ENCODE measurements around the gene FANCG. TPM values are rescaled to one million over a fixed set of nuclear protein-coding genes. Genes with fewer than 3 reads are reported as not detected.

The FANCG gene
- total and polyA plus RNA-seq, 4 experiments from 2014 or later, result 2.9 to 27.9 (median 18.2) TPM

DNA sequence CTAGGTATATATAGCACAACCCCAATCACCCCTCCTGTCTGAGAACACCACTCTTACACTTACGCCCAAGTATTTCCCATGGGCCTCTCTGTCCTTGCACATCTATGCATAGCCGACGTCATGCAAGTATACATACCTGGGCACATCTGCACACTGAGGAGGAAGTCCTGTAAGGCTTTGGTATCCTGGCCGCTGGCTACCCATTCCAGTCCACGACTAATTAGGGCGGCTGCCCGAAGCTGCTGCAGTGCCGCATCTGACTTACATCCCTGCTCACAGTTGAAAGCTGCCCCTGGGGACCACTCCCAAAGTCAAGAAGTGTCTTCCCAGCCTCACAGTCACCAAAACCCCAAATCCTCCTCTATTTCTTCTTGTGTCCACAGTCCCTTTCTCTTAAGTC lies 5.0 kb downstream of the FANCG start:
- H3K4me1 Mint-ChIP-seq, result peaks cover 28 to 59% (median 38%) of the 10 kb centered on the region in 4 donors
- intact Hi-C loops (cut with micrococcal nuclease), result loop anchor here (10.0 kb wide), 2 partner anchors 410 to 740 kb away; partner anchors contain the start of genes CCL27, HINT2 and SPAG8
- H3K9me3 ChIP-seq (ENCODE audit: control insufficient read depth in 1 of 2, low read length in 2 of 2), result no peaks in the 10 kb centered on the region
- DNase-seq, result no peak
- no peak overlapping the region for H3K27ac ChIP-seq (ENCODE audit: low read depth, low read length)
- H3K4me1 ChIP-seq (ENCODE audit: insufficient read depth, low read length), result peaks cover 39% of the 10 kb centered on the region
- no peaks in the 10 kb centered on the region for H3K36me3 ChIP-seq (ENCODE audit: insufficient read depth, low read length)
- ChIA-PET POLR2A (ENCODE audit: partially characterized antibody) (no interaction called here), CTCF (ENCODE audit: partially characterized antibody) (no interaction called here)
- no peak overlapping the region for H3K4me3 ChIP-seq (ENCODE audit: low read length in 2 of 2)
- no peak overlapping the region for H3K4me3 Mint-ChIP-seq
- peaks cover 0 to 9% of the 10 kb centered on the region in 2 donors for H3K36me3 Mint-ChIP-seq
- no peaks in the 10 kb centered on the region for H3K9me3 Mint-ChIP-seq
- peak overlapping the region in 1 of 7 donors; percentile 14 for H3K27ac Mint-ChIP-seq
- H3K27me3 Mint-ChIP-seq, result no peaks in the 10 kb centered on the region
- no peaks in the 10 kb centered on the region for H3K27me3 ChIP-seq (ENCODE audit: insufficient read depth, low read length)

DNA sequence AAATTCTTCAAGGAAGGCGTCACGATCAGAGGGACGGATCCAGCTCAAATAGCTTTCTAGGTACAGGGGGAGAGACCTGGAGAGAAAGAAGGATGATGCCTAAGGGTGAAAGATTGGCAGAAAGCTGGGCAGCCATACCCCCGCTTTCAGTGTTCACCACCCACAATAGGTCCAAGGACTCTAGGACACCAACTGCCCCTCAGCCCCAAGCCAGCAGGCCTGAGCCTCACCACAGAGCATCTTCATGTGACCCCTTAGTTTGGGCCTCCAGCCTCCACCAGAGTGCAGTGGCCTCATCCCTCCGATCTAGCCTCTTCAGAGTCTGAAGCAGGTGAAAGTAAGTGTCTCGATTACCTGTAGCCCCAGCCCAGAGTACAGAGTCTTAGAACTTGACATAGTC lies 5.6 kb downstream of the FANCG start:
- Histone ChIP-seq H3K27ac (ENCODE audit: low read depth, low read length) (no peak overlapping the region), H3K36me3 (ENCODE audit: insufficient read depth, low read length) (no peaks in the 10 kb centered on the region), H3K4me3 (ENCODE audit: low read length in 2 of 2) (no peak overlapping the region), H3K9me3 (ENCODE audit: control insufficient read depth in 1 of 2, low read length in 2 of 2) (no peaks in the 10 kb centered on the region), H3K4me1 (ENCODE audit: insufficient read depth, low read length) (peaks cover 43% of the 10 kb centered on the region), H3K27me3 (ENCODE audit: insufficient read depth, low read length) (no peaks in the 10 kb centered on the region)
- POLR2A ChIA-PET (ENCODE audit: partially characterized antibody), result interaction anchor here (3.2 kb wide), 1 partner anchor 84 kb away, joined by 19 read pairs; the partner anchor contains the start of gene DNAJB5
- Mint-ChIP-seq H3K36me3 (peaks cover 0 to 9% of the 10 kb centered on the region in 2 donors), H3K4me1 (peaks cover 31 to 59% (median 41%) of the 10 kb centered on the region in 4 donors), H3K9me3 (no peaks in the 10 kb centered on the region), H3K4me3 (peak overlapping the region in 1 of 8 donors; percentile 26), H3K27me3 (no peaks in the 10 kb centered on the region), H3K27ac (peak overlapping the region in 2 of 7 donors; percentile 13 to 14)
- CTCF ChIA-PET (ENCODE audit: partially characterized antibody), result no interaction called here
- intact Hi-C loops (cut with micrococcal nuclease), result loop anchor here (10.0 kb wide), 2 partner anchors 409 to 741 kb away; partner anchors contain the start of genes CCL27, HINT2 and SPAG8
- DNase-seq, result no peak

DNA sequence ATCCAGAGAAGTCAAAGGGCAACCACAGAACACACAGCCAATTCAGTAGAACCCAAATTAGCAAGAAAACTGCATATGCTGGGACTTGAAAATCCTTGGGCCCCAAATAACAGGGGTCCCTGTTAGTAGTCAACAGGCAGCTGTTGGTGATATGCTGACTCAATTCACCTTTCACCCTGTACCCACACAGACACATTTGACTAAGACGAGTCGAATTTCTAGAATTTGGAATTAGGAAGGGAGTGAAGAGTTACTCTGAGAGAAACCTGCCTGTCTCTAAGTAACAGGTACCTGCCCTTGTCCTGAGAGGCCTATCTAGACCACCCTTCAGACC lies 6.5 kb downstream of the FANCG start:
- Histone ChIP-seq H3K4me3 (ENCODE audit: low read length in 2 of 2) (peak overlapping the region; percentile 37 to 55), H3K27me3 (ENCODE audit: insufficient read depth, low read length) (no peaks in the 10 kb centered on the region), H3K36me3 (ENCODE audit: insufficient read depth, low read length) (no peaks in the 10 kb centered on the region), H3K27ac (ENCODE audit: low read depth, low read length) (peak overlapping the region; percentile 94), H3K4me1 (ENCODE audit: insufficient read depth, low read length) (peaks cover 43% of the 10 kb centered on the region), H3K9me3 (ENCODE audit: control insufficient read depth in 1 of 2, low read length in 2 of 2) (no peaks in the 10 kb centered on the region)
- CTCF ChIA-PET (ENCODE audit: partially characterized antibody), result interaction anchor here (2.9 kb wide), 1 partner anchor 22 kb away, joined by 23 read pairs; the partner anchor contains the start of gene PIGO
- intact Hi-C loops (cut with micrococcal nuclease), result loop anchor here (10.0 kb wide), 2 partner anchors 408 to 742 kb away; partner anchors contain the start of genes CCL27, HINT2 and SPAG8
- POLR2A ChIA-PET (ENCODE audit: partially characterized antibody), result interaction anchor here (2.9 to 3.2 kb wide), 3 partner anchors 30 to 84 kb away, joined by 19 to 51 read pairs (median 32); partner anchors contain the start of genes DNAJB5 and STOML2
- Mint-ChIP-seq H3K9me3 (no peaks in the 10 kb centered on the region), H3K36me3 (peaks cover 4 to 17% of the 10 kb centered on the region in 2 donors), H3K4me3 (peak overlapping the region; percentile 81 to 95 (median 92)), H3K27me3 (no peaks in the 10 kb centered on the region), H3K27ac (peak overlapping the region; percentile 81 to 100 (median 97)), H3K4me1 (peaks cover 33 to 59% (median 41%) of the 10 kb centered on the region in 4 donors)
- no peak for DNase-seq

DNA sequence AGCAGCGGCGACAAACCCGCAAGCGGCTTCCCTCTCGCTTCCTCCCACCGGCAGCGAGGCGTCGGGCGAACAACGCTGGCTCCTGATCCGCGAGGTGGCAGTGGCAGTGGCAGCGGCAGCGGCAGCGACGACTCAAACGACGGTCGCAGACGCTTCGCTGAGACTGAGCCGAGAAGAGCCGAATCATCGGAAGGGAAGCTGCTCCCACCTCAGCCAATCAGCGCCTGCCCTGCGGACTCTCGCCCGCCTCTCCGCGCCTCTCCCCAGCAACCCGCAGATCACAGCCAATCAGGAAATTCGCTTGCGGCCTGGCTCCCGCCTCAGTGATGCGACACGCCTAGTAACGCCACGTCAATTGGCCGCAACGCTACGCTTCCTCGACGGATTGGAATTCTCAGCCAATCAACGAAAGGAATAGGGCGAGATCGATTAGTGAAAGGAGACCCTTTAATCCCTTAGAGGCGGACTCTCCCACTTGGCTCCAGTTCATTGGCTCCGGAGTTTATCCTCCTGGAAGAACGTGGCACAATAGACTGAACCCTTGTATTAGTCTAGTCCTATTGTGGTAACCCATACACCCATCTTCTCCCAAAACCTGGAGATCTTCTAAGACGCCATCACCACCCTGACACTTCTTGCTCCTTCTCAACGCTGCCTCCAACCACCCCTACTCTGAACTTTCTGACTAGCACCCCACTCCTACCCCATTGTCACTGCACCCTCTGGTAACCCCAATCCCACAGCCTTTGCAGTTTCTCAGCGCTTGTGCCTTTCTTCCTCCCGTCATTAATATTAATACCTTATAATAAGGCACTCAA lies 7.1 kb downstream of the FANCG start, which contains the start of gene VCP:
Gene VCP (minus strand): TSS at position 165 of the 818 bp plus-strand sequence. CDS start 272 bp downstream, outside the sequence.
- Mint-ChIP-seq H3K27me3 (no peaks in the 10 kb centered on the region), H3K4me3 (peak within 1 kb of the TSS; percentile 81 to 95 (median 92)), H3K27ac (peak within 1 kb of the TSS; percentile 81 to 100 (median 97)), H3K9me3 (no peaks in the 10 kb centered on the region), H3K4me1 (peaks cover 35 to 59% (median 45%) of the 10 kb centered on the region in 4 donors), H3K36me3 (peaks cover 8 to 23% of the 10 kb centered on the region in 2 donors)
- Histone ChIP-seq H3K36me3 (ENCODE audit: insufficient read depth, low read length) (peaks cover 4% of the 10 kb centered on the region), H3K27ac (ENCODE audit: low read depth, low read length) (peak within 1 kb of the TSS; percentile 94), H3K4me3 (ENCODE audit: low read length in 2 of 2) (peak within 1 kb of the TSS; percentile 82 to 83), H3K9me3 (ENCODE audit: control insufficient read depth in 1 of 2, low read length in 2 of 2) (no peaks in the 10 kb centered on the region), H3K4me1 (ENCODE audit: insufficient read depth, low read length) (peaks cover 46% of the 10 kb centered on the region), H3K27me3 (ENCODE audit: insufficient read depth, low read length) (no peaks in the 10 kb centered on the region)
- ChIA-PET CTCF (ENCODE audit: partially characterized antibody) (interaction anchor here (0.6 to 2.9 kb wide), 5 partner anchors 19 to 46 kb away, joined by 3 to 23 read pairs (median 5); partner anchors contain the start of gene PIGO), POLR2A (ENCODE audit: partially characterized antibody) (interaction anchor here (0.6 to 6.8 kb wide), 18 partner anchors 8 to 1914 kb away, joined by 3 to 69 read pairs (median 4); partner anchors contain the start of genes ATOSB, DNAI1, DNAJB5 and FAM219A)
- intact Hi-C loops (cut with micrococcal nuclease), result loop anchor here (1.0 to 10.0 kb wide), 8 partner anchors 8 to 742 kb away; partner anchors contain the start of genes CCL27, DNAJB5, HINT2 and PIGO
- DNase-seq, result peak; percentile 97 to 99 (median 98)

DNA sequence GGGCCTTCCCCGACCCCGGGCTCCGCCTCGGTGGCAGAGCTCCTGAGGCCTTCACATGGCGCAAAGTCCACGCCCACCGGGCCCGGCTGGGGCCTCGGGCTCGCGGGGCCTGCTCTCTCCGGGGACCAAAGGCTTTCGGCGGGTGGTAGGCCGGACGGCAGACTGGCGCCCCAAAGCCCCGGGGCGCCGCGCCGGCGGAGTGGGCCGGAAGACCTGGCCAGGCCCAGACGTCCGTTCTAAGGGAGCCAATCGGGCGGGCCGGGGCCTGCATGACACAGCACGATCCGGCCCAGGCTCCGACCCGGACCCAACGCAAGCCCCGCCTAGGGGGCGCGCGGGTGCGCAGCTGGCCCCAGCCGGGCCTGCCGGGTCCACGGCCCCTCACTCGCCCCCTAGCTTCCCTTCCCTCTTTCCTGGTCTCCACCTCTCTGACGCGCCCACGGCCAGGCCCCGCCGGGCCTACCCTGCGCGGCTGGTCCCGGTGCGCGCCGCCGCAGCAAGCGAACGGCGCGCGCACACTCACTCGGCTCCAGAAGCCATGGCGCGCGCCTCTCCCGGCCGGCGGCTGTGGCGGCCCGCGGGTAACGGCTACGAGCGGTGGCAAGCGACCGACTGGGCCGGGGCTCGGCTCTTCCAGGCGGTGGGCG lies 7.8 kb downstream of the FANCG start:
- peaks cover 41 to 59% (median 51%) of the 10 kb centered on the region in 4 donors for H3K4me1 Mint-ChIP-seq
- DNase-seq, result peak; percentile 72 to 80 (median 79)
- peaks cover 15 to 31% of the 10 kb centered on the region in 2 donors for H3K36me3 Mint-ChIP-seq
- intact Hi-C loops (cut with micrococcal nuclease), result loop anchor here (1.0 to 10.0 kb wide), 9 partner anchors 8 to 743 kb away; partner anchors contain the start of genes CCL27, DNAJB5, HINT2 and PIGO
- H3K4me3 Mint-ChIP-seq, result peak overlapping the region; percentile 81 to 95 (median 92)
- Histone ChIP-seq H3K27ac (ENCODE audit: low read depth, low read length) (peak overlapping the region; percentile 94), H3K36me3 (ENCODE audit: insufficient read depth, low read length) (peaks cover 11% of the 10 kb centered on the region), H3K4me1 (ENCODE audit: insufficient read depth, low read length) (peaks cover 52% of the 10 kb centered on the region), H3K9me3 (ENCODE audit: control insufficient read depth in 1 of 2, low read length in 2 of 2) (no peaks in the 10 kb centered on the region), H3K27me3 (ENCODE audit: insufficient read depth, low read length) (no peaks in the 10 kb centered on the region), H3K4me3 (ENCODE audit: low read length in 2 of 2) (peak overlapping the region; percentile 82 to 83)
- peak overlapping the region; percentile 81 to 100 (median 97) for H3K27ac Mint-ChIP-seq
- no peaks in the 10 kb centered on the region for H3K9me3 Mint-ChIP-seq
- no peaks in the 10 kb centered on the region for H3K27me3 Mint-ChIP-seq
- CTCF ChIA-PET (ENCODE audit: partially characterized antibody), result interaction anchor here (0.6 to 4.5 kb wide), 12 partner anchors 8 to 51 kb away, joined by 3 to 23 read pairs (median 4); partner anchors contain the start of genes FANCG and PIGO
- POLR2A ChIA-PET (ENCODE audit: partially characterized antibody), result interaction anchor here (0.6 to 6.8 kb wide), 24 partner anchors 9 to 1913 kb away, joined by 3 to 69 read pairs (median 4); partner anchors contain the start of genes ATOSB, DNAJB5, FANCG and PIGO

Data from CD4-positive, alpha-beta memory T cell (primary cell).